COLO668 (cell line): Measurements from ENCODE around the gene GAST.
A peak's percentile ranks its signal among the peaks of the same experiment; 100 is the strongest.
"Not testable (repeated sequence)": the region's sequence is repeated elsewhere in the genome, so short reads cannot be mapped to it uniquely, and the experiment has no call there.

Experiments
- DNase-seq: peaks from one replicate; lab custom pipeline; 2025; ENCODE audit not compliant: unreplicated experiment; lab: John Stamatoyannopoulos, UW

Gene GAST, protein sequence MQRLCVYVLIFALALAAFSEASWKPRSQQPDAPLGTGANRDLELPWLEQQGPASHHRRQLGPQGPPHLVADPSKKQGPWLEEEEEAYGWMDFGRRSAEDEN

DNA sequence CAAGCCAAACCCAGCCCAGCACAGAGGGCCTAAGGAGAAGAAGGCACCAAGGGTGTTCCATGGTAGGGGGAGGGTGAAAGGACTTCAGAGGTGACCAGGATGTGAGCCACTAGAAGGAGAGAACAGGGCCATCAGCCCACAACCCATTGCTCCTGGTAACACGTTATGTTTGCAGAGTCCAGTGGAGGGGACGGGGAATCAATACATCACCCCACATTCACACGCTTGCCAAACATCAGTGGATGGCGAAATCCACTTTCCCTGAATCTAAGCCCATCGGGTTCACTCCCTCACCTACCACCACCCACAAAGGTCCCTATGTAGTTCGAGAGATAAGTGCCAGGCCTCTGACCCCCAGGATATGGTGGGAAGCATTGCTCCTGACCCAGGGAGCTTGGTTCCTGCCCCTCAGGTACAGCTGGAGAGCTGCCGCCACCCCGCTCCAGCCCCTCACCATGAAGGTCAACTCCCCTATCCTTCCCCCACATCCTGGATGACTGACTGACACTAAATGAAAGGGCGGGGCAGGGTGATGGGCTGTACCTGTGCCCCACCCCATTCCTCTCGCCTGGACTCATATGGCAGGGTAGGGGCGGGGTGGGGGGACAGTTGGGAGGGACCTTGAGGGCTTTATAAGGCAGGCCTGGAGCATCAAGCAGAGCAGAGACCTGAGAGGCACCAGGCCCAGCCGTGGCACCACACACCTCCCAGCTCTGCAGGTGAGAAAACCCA is at the start of gene GAST:
GAST (plus strand) TSS at position 663 of the 732 bp plus-strand sequence. CDS start 3,106 bp downstream, outside the sequence.
- DNase-seq = no peak

DNA sequence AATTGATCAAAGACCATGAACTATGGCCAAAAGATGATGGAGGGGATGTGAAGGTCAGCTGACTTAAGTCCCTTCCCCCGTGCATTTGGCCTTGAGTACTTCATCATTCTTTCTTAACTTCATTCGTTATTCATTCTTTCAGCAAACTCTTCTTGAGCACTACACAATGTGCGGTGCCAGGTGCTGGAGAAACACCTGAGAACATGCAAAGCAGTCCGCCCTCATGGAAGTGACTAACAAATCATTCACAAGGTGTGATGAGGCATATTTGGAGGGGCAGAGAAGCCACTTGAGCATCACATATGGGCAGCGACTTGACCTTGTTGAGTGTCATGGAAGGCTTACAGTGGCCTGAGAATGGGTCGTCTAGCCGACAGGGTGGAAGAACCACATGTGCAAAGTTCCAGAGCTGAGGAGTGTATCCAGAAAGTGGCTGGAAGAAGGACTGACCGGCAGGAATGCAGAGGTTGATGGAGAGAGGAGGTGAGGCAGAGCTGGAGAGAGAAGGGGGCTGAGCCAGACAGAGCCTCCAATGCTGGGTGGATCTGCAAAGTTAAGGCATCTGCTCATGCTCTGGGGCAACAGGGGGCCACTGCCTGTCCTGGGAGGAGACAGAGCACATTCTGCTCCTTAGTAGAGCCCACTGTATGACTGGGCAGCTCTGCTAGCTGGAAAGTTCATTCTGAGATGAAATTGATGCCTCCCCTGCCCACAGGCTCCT is 48.5 kb upstream of the GAST start:
- DNase-seq = no peak

DNA sequence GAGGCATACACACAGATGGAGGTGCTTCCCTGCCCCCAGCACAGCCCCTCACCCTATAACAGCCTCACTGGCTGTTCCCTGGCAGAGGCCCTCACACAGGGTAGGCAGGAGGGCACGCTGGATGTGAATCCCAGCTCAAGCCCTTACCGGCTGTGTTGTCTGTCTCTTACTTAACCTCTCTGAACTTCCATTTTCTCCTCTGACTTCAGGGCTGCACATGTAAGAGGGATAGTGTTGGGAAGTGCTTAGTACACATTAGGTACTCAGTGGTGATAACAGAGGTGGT is 48.0 kb upstream of the GAST start:
- no peak for DNase-seq

DNA sequence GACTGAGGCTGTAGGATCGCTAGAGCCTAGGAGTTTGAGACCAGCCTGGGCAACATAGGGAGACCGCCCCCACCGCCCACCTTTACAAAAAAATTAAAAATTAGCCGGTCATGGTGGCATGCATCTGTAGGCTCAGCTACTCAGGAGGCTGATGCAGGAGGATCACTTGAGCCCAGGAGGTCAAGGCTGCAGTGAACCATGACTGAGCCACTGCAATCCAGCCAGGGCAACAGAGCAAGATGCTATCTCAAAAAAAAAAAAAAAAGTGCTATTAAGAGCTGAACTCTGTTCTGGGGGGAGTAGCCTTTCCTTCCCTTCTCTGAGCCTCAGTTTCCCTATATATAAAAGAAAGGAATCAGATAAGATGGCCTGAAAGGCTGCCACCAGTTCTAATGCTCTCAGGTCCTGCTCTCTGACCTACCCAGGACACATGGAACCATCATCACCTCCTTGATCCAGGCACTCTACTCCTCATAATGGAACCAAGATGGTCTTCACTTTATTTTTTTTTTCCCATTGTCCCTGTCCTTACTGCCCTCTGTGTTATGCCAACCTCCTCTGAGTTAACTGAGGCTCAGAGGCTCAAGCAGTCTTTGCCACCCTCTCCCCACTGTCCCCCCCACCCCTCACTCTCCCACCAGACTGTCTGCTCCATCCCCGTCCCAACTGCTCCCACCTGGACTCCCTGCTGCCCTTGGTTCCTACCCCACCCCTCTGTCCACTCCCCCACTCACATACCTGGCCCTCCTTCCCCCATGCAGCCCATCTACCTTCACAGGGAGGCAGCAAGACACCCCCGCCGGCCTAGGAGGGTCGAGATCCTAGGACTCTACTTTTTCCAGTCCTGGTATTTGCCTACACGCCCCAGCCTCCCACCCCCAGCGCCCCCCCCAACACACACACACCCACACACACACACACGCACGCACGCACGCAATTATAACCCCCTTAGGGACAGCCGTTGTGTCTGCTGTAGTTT is 47.3 kb upstream of the GAST start:
- no peak for DNase-seq

DNA sequence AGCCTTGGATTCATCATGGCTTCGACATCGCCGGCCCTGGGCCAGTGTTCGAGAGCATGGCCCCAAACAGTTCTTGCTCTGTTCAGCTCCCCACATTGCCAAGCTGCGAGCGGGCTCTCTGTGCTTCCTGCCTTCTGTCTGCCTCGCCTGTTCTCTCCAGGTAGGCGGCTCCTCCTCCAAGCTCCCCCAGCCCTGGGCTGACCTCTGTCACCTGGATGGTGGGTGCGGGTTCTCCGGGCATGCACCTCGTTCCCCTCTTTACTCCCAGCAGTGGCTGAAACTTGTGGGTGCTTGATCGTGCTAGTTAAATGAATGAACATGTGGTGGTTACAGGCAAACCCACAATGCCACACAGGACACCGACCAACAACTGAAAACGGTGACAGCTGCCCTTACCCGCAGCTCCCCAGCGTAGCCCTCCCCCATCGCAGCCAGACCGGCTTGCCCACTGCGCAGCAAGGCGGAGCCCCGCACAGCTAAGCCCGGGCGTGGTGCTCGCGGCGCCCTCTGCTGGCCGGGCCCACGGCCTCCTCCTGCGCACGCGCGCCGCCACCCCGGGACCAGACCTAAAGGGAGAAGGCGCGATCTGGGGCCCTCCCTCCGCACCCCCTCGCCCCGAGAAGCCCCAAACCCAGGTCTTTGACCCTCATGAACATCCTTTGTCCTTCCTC is 46.4 kb upstream of the GAST start:
- peak; percentile 87 for DNase-seq

DNA sequence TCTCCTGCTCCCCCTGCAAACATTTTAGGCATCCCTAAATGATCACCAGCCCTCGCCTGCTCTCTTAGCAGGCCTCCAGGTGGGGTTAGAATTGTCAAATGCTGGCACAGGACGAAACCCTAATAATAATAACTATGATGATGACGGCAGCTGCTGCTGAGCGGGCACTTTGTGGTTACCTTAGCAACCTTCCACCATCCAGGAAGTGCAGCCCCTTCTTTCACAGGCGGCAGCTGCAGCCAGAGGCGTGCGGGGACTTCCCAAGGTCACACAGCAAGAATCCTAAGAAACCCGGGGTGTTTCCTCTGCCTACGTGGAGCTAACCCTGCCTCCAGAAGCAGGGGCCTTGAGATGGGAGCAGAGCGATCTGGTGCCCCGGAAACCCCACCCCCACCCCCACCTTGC is 45.9 kb upstream of the GAST start:
- DNase-seq = peak; percentile 71

DNA sequence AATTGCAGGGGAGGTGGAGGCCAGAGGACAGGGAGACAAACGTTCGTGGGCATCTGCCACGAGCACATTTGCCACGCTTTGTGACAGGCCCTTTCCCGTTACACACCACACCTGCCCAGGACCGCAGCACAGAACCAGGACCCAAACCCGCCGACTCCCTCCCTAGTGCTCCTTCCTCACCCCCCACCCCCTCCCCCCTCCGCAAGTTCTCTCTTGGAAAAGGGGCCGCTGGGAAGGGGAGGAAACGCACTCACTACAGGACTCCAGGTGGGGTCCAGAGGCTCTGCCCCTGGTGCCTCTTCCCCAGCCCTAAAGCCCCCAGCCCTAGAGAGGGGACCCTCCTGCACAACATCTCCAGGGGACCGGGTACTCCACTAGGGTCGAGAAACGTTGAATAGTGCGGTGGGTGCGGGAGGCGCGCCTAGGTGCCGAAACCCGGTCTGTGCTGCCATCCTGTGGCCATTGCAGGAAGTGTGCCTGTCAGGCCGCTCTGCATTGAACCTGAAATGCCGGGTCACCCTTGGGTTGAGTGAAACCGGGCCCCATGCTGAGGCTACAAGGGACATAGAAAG is 45.3 kb upstream of the GAST start:
- DNase-seq = peak; percentile 76

DNA sequence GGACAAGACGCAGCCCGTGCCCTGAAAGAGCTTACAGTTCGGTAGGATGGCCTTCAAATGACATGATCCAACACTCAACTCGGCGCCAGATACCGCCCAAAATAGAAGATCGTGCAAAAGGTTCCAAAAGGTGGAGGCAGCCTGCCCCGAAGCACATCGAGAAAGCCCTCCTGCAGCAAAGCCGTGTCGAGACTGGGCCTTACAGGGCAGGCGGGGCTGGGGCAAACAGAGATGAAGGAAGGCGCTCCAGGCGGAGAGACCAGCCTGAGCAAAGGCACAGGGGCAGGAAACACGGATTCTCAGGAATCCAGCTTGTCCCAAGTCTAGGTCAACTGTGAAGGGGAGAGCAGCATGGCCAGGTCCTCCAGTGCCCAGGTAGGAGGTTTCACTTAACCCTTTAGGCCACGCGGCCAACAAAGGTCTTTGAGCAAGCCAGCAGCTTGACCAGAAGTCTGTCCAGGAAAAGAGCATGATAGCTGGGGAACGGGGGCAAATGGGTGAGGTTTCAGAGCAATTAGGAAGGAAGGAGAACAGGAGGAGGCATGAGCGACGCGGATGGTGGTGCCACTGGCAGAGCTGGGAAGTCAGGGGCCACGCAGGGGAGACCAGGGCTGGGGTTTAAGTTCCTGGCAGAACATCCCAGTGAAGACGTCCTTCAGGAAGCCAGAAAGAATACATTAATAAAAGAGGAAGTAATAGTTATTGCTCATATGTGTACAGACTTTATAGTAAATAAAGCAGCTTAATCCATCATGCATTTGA is 44.7 kb upstream of the GAST start:
- no peak for DNase-seq

DNA sequence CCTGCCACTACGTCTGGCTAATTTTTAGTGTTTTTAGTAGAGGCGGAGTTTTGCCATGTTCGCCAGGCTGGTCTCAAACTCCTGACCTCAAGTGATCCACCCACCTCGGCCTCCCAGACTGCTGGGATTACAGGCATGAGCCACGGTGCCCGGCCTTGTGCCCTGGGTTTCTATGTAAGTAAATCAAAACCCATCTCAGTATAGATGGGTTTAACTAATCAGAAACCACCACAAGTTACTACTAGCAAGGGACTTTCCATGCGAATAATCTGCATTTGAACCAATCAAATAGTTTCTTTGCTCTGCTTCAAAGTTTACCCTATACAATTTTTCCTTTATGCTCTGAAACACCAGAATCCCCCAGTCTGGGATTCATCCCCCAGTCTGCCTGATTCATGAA is 40.0 kb upstream of the GAST start:
- DNase-seq = no peak

DNA sequence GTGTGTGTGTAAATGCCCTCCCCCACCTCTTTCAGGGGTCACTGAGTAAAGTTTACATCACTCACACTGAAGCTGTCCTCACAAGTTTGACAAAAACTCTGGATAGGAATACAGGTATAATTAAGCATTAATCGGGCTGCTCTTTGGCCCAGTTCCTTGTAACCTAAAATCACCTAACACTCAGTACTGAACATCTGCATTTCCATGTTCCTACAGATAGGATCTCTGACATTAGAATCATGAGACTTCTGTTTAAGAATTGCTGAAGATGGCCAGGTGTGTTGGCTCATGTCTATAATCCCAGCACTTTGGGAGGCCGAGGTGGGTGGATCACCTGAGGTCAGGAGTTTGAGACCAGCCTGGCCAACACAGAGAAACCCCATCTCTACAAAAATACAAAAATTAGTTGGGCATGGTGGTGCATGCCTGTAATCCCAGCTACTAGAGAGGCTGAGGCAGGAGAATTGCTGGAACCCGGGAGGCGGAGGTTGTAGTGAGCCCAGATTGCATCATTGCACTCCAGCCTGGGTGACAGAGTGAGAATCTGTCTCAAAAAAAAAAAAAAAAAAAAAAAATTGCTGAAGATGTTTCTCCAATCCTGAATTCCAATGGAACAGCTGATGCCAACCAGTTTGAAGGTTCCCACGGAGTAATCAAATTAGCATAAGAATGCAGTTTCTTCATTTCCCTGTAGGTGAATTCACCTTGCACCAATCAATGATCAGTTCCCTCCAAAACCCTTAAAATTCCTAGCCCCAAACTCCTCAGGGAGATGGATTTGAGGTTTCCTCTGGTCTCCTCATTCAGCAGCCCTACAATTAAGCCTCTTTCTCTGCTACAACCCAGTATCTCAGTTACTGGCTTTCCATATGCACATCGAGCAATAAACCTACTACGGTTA is 36.7 kb upstream of the GAST start:
- not testable (repeated sequence) for DNase-seq

DNA sequence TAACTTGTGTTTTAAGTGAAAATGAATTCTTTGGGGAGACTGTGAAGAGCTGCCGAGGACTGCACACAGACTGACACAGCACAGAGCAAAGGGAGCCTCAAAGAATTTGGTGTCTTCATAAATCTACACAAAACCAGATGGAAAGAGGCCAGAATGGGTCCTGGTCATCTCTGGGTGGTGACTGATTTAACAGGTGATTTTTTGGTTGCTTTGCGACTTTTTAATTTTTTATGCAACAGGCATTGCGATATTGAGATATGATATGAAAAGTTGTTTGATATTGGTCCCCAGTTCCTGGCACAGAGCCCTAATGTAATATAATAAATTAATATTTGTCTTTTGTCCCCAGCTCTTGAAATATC is 36.1 kb upstream of the GAST start:
- no peak for DNase-seq

DNA sequence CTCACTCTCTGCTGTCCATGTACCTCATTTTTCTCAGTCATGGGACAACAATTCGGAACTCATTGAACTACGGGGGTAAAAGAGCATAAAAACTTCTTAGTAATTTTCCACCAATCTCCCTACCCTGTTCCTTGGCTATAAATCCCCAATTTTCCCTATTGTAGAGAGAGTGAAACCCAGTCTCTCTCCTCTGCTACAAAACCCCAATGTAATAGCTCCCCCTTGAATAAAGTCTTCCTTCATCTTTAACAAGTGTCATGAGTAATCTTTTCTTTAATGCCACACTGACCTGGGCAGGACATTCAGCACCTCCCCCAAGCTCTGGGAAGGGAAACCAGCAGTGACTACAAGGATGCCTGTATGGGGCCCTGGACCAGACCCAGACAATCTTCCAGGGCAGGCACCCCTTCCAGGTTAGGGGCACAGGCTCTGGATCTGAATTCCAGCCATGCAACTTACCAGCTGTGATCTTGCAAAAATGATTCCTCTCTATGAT is 33.7 kb upstream of the GAST start:
- no peak for DNase-seq

DNA sequence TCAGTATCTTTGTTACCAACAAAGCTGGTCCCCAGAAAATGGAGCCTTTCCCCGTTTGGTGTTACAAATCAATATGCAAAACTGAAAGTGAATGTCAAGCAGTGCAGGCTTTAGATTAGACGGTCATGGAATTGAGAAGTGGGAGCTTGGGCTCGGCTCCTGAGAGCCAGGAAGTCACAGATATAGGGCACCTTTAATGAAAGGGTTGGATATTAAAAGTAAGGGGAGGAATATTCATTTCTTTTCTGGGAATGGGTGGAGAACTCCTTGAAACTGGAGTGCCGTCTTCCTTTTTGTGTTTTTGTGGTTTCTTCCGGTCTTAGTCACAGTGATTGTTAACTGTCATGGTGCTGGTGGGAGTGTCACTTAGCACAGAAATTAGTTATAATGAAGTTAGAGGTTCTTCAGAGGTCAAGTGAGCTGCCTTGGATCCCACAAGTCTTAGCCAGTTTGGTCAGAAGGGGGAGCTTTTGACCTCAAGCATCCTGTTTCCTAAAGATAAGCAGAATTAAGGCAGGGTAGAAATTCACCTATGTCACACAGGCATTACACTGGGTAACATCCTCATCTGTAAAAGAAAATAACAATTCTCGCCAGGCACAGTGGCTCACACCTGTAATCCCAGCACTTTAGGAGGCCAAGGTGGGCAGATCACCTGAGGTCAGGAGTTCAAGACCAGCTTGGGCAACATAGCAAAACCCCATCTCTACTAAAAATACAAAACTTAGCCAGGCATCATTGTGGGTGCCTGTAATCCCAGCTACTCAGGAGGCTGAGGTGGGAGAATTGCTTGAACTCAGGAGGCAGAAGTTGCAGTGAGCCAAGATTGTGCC is 33.0 kb upstream of the GAST start:
- no peak for DNase-seq

DNA sequence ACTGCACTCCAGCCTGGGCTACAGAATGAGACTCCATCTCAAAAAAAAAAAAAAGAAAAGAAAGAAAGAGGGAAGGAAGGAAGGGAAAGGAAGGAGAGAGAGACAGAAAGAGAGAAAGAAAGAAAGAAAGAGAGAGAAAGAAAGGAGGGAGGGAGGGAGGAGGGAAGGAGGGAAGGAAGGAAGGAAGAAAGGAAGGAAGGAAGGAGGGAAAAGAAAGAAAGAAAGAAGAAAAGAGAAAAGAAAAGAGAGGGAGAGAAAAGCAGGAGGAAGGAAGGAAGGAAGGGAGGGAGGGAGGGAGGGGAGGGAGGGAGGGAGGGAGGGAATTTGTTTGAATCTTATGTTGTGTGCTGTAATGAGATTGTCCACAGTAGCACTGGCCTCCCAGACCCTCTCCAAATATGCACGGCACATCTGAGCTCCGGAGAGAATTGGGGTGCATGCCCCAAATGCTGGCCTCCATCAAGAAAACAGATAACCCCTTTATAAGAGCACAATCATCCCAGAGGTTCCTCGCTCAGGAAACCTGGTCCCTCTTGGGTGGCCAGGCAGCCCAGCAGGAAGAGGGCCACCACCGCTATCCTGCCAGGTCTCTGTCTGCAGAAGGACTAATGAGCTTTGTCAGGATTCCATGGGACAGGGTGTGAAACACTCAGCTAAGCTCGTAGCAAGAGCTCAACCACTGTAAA is 32.2 kb upstream of the GAST start:
- no peak for DNase-seq

DNA sequence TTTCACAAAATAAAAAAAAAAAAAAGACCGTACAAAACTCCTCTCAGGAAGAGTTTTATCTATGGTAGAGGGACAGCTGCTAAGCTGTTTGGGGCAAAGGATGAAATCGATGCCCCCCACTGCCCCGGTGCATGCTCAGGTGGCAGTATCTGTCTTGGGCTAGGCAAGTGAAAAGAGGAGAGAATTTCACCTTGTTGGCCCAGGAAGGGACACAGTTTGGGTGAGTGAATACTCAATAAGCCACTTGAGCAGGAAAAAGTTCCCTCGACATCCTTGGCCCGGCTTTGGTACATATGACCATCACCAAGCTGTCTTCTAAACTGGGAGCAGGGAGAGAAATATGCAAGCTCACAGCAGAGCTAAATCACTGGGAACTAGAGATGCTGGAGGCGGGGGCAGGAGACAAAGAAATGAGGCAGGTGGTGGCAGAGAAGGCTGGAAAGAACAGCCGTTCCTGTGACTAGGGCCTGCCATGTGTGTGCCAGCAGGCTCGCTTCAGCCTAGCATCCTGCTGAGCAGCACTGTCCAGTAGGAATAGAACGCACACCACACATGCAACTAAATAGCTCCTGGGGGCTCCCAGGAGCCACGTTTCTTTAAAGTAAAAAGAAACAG is 31.6 kb upstream of the GAST start:
- DNase-seq = no peak

DNA sequence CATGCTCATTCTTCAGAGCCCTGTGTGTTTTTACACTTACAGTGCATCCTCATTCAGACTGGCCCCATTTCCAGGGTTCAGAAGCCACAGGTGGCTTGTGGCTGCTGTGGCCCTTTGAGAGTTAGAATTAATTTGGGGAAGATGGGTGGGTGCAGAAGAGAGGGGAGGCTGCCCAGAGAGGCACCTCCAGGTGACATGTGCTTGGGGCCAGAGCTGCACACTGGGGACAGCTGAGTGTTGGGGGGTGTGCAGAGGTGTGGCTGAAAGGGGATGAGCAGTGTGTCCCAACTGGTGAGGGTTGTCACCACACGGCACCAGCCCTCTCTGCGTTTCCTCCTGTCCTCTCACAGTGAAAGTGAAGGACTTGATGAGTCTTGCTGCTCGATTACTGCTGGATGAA is 30.4 kb upstream of the GAST start:
- DNase-seq = no peak

DNA sequence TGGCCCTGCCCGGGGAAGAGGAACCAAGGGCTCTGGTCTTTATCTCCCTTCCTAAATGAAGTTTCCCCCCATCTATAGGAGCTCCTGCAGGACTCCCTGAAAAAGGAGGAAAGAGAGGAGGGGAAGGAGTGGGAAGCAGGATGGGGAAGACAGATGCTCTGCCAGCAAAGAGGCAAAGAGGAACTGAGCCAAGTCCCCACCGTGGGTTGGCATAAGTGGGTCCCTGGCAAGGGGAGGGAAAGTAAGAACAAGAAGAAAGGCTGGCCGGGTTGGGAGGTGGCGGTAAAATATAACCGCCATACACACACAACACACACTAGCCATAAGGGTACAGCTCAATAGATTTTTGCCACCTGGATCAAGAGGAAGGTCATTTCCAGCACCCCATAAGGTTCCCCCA is 29.5 kb upstream of the GAST start:
- DNase-seq = no peak
